GM18519 (cell line): ENCODE data around the gene RPS6KC1.
"Not testable (repeated sequence)": the region's sequence is repeated elsewhere in the genome, so short reads cannot be mapped to it uniquely, and the experiment has no call there.

Experiments used
- ATAC-seq: cut with Tn5 transposase; IDR thresholded peaks from one replicate; pipeline ENCODE4 v1.9.1; 2021; ENCODE audit warnings: mild to moderate bottlenecking, moderate library complexity; ENCODE audit not compliant: unreplicated experiment, low FRiP score

RPS6KC1 gene

GRCh38 chr1:213054142-213054541, 3.1 kb downstream of the RPS6KC1 start:
- ATAC-seq: no peak

GRCh38 chr1:213054733-213055591, 3.9 kb downstream of the RPS6KC1 start:
- ATAC-seq: no peak

GRCh38 chr1:213055767-213056166, 4.7 kb downstream of the RPS6KC1 start:
- ATAC-seq: no peak

- no peak for ATAC-seq
Observed at GRCh38 chr1:213057264-213058059, 6.4 kb downstream of the RPS6KC1 start.

GRCh38 chr1:213060836-213061235, 9.8 kb downstream of the RPS6KC1 start:
- no peak for ATAC-seq

DNA sequence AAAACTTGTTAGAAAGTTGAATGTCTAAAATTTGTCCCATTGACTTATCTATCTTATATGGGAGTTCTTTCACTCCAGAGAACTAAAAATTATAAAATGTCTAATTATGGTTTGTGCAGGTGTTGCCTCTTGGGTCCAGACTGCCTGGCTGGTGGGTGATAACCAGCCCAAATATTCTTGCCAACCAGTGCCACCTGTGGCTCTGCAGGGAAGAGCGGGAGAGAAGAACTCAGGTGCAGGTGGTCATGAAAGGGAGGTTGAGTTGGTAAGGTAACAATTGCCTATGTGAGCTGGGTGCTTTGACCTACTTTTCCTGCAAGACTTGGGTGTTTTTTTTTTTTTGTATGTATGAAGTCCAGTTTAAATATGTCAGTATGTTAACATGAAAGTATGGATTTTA, 10.2 kb downstream of the RPS6KC1 start:
- no peak for ATAC-seq

DNA sequence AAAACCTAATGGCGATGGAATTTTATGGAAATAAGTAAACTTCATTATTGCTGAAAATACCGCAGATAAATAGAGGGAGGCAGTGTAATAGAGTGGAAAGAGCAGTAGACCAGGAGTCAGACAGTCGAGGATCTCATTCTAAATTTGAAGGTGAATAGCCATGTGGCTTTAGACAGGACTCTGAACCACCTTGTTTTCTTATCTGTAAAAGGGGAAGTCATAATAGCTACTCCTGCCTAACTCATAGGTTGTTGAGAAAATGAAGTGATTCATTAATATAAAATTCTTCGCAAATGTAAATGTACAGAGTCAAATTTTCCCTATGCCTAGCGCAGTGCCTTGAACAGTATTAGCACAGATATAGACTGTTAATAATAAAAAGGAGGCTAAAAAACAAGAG, 14.8 kb downstream of the RPS6KC1 start:
- no peak for ATAC-seq

- ATAC-seq: no peak
Observed at GRCh38 chr1:213066363-213066762, 15.3 kb downstream of the RPS6KC1 start.

- no peak for ATAC-seq
Observed at GRCh38 chr1:213067352-213067751, 16.3 kb downstream of the RPS6KC1 start.

DNA sequence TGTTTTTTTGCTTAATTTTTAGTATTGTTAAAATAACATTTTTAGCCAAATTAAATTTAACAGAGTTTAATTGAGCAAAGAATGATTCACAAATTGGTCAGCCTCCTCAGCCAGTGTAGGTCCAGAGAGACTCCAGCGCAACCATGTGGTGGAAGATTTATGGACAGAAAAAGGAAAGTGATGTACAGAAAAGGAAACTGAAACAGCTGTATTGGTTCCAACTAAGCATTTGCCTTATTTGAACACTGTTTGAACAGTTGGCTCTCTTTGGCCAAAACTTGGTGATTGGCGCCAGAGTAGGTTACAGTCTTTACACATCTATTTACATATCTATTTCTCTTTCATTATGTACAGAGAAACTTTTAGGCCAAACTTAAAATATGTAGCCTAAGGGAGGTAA, 19.4 kb downstream of the RPS6KC1 start:
- ATAC-seq: peak; percentile 90

- peak; percentile 86 for ATAC-seq
Observed at GRCh38 chr1:213075725-213076124, 24.7 kb downstream of the RPS6KC1 start.

DNA sequence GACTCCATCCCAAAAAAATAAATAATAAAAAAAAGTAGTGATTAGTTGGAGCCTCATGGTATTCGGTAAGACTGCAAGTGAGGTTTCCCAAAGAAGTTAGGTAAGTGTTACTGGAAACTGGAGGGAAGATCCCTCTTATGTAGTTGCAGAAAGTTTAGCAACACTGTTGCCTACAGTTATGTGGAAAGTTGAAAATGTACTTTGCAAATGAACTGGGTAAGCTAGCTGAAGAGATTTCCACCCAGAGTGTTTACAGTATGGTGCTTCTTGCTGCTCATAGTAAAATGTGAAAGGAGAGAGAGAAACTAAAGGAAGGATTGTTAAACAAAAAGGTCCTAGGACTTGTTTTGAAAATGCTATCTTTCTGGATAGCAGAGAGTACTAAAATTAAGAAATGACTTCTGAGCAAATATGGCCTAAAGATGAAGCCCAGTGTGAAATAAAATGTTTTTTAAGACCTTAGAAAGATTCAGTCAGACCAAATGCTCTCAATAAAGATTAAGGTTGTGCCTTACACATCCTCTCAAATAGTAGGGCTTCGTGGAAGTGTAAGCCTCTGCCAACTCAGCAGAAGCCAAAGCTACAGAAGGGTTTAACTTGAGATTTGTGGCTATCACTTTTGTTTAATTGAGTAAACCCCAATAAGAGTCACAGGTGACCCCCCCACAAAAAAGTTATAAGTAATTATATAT, 31.5 kb downstream of the RPS6KC1 start:
- ATAC-seq: no peak

DNA sequence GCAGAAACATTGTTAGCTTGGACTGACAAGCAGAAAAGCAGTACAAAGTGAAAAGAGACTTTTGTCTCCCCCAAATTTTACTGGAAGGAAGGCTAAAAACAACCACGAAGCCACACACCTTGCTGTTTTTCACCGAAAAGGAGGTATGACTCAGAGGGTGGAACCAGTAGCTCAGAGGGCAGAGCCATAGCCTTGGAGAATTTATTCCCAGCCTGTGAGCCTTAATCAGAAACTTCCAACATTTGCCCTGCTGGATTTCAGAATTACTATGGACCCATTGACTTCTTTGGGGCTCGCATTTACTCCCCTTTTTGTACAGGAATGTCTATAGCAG, 32.0 kb downstream of the RPS6KC1 start:
- no peak for ATAC-seq

- no peak for ATAC-seq
Observed at GRCh38 chr1:213087911-213088310, 36.9 kb downstream of the RPS6KC1 start.

- ATAC-seq: no peak
Observed at GRCh38 chr1:213089924-213090677, 39.1 kb downstream of the RPS6KC1 start.

- no peak for ATAC-seq
Observed at GRCh38 chr1:213094446-213094845, 43.4 kb downstream of the RPS6KC1 start.

DNA sequence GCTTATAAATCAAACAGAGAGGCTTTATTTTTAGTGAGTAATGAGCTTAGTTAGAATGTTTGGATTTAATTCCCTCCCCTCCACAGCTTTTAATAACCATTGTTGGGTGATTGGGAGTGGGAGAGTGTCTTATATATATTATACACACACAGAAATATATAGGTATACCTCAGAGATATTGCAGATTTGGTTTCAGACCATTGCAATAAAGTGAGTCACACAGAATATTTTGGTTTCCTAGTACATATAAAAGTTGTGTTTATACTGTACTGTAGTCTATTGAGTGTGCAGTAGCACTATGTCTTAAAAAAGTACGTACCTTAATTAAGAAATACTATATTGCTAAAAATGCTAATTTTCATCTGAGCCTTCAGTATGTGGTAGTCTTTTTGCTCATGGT, 44.4 kb downstream of the RPS6KC1 start:
- no peak for ATAC-seq

- ATAC-seq: no peak
Observed at GRCh38 chr1:213099682-213100399, 48.8 kb downstream of the RPS6KC1 start.

- ATAC-seq: not testable (repeated sequence)
Observed at GRCh38 chr1:213100565-213100964, 49.5 kb downstream of the RPS6KC1 start.
